Measurements from ENCODE around the gene HOXA6. TPM values are rescaled to one million over a fixed set of nuclear protein-coding genes. Genes with fewer than 3 reads are reported as not detected.

HOXA6 gene
- total RNA-seq, 1 donor from 2014 or later, result not detected

GRCh38 chr7:27137640-27138315 lies 9.8 kb downstream of the HOXA6 start:
- no peak for DNase-seq

DNA sequence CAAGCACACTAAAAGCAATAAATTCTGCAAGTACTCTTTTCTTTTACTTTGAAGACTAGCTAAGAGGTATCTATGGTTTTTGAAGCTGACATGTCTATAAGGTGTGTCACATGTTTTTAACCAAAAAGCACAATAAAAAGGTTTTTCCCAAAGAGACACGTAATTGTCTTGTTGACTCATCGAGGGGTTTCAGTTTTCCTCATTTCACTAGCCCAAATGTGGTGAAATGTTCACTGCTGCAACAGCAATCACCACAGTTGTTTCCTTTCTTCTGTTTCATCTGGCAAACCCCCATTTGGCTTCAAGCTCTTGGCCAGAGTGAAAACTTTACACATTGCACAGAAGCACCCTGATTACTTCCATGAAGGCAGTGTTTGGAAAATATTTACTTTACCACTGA lies 13.2 kb downstream of the HOXA6 start:
- DNase-seq, result no peak

- no peak for DNase-seq
Observed at GRCh38 chr7:27133409-27134231, 14.0 kb downstream of the HOXA6 start.

GRCh38 chr7:27132978-27133377 lies 14.6 kb downstream of the HOXA6 start:
- DNase-seq, result no peak

GRCh38 chr7:27132214-27132613 lies 15.4 kb downstream of the HOXA6 start:
- no peak for DNase-seq

GRCh38 chr7:27131390-27131819 lies 16.2 kb downstream of the HOXA6 start:
- no peak for DNase-seq

GRCh38 chr7:27130540-27131389 lies 16.8 kb downstream of the HOXA6 start, which contains the start of gene HOXA4:
TSS of gene HOXA4 (minus strand) at chr7:27130757. CDS start at chr7:27130733, 24 bp downstream.
- DNase-seq, result peak; percentile 93

DNA sequence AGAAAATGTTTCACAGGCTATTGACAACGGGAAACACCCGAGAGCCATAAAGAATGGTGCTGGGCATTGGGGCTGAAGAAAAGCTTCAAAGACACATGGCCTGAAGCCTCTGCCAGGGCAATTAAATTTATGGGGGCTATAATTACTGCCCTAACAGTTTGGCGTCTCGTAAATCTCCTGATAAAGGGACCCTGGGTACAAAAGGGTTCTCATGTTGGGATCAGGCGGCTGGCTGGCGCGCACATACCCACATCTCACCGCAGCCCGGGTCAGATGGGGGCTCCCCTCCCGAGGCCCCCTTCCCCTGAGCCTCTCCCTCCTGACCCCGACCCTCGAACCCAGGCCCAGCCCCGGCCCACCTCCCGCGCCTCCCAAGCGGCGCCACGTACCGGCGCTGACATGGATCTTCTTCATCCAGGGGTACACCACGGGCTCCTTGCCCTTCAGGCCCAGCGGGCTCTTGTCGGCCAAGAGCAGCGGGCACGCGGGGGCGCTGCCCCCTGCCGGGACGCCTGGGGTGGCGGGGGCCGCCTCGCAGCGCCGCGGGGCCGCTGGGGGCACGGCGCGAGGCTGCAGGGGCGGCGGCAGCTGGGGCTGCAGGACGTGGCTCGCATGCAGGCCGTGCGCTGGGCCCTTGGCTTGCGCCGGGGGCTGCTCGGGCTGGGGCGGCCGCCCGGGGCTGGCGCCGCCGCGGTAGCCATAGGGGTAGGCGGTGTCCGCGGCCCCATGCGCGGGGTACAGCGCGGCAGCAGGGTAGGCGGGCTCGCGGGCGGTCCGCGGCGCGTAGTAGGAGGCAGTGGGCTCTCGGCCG lies 17.6 kb downstream of the HOXA6 start:
- no peak for DNase-seq

DNA sequence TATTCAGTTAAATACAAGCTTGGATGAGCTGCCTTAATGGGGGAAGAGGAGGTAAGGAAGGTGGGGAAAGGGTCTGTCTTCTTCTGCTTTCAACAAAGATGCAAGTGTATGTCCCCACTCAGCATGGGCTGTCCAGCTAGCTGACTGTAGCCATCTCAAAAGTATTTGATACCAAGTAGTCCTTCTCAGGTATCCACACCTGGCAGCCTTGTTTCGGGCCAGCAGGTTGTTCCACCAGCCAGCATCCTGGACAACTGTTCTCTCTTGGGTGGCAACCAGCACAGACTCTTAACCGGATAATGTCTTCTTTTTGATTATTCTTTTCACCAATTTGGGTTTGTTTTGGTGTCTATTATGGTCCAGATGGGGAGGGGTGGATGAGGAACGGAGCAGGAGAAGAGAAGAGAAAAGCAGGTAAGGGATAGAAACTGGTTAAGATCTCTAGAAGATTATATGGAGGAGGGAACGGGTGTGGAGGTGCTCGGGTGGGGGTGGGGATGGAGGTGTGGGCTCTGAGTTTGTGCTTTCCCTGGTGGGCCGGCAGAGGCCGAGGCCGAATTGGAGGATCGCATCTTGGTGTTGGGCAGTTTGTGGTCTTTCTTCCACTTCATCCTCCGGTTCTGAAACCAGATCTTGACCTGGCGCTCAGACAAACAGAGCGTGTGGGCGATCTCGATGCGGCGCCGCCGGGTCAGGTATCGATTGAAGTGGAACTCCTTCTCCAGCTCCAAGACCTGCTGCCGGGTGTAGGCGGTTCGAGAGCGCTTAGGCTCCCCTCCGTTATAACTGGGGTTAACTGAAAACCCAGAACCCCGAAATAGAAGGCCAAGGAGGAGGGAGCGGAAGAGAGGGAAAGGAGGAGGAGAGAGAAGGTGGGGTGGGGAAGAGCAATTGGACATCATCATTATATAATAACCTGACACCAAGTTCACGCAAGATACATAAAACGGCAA lies 18.5 kb downstream of the HOXA6 start:
- no peak for DNase-seq

DNA sequence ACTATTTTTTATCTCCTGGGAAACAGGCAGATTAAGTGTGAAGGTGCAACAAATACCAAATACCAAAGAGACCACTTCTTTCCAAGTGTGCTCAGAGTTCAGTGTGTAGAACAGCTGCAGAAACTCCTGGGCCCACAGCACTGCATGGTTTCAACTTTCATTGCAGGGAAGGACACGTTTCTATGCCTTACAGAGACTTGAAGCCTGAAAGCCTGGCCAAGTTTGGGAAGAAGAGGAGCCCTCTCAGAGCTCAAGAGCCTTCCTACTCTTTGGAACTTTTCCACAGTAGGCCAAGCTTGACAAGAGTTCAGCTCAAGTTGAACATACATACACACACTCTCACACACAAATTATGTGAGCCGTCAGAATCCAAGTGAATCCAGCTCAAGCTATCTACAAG lies 19.5 kb downstream of the HOXA6 start:
- DNase-seq, result peak; percentile 92

DNA sequence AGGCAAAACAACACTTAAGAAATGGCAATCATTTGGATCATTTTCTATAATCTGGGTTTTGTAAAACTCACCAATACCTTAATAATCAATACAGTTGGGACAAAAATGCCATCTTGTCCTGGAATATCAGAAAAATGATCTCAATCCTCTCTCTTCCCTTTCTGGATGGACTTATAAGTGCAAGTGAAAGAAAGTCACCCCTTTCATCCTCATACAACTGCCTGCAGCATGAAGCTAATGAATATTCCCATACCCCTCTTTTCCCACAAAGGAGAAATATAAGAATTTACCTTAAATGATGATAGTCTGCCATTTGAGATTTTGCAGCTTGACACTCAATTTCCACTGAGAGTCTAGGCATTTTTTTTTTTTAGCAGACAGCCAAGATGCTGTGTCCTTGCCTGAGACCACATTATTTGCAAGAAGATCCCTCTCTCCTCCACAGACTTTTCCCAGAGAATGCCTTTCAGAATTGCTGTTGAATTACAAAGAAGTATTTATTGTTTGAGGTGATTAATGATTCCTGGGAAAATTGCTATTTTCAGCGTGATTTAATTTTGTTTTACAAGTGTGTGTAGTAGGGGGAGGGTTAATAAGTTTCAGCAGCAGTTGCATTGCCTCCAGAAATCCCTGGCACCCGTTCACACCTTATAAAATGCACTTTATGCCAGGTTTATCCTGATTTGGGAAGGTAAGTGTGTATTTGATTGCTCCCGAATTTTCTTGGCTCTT lies 20.8 kb downstream of the HOXA6 start:
- DNase-seq, result no peak

DNA sequence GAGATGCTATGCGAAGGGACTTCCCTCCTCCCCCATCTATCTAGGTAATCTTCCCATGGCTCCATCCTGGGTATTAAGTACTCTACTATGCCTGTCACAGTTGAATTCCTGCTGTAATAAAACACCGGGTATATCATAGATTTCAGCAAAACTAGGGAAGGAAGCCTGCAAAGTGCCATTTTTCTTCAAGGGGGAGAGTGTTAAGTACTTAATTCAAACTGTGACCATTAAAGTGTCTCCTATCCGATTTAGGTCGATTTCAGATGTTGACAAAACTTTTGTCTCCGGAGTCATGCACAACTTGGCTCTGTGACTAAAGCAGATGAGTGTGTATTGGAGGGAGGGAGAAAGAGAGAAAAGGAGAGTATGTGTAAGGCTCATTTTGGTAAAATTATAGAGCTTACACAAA lies 21.6 kb downstream of the HOXA6 start:
- DNase-seq, result no peak

DNA sequence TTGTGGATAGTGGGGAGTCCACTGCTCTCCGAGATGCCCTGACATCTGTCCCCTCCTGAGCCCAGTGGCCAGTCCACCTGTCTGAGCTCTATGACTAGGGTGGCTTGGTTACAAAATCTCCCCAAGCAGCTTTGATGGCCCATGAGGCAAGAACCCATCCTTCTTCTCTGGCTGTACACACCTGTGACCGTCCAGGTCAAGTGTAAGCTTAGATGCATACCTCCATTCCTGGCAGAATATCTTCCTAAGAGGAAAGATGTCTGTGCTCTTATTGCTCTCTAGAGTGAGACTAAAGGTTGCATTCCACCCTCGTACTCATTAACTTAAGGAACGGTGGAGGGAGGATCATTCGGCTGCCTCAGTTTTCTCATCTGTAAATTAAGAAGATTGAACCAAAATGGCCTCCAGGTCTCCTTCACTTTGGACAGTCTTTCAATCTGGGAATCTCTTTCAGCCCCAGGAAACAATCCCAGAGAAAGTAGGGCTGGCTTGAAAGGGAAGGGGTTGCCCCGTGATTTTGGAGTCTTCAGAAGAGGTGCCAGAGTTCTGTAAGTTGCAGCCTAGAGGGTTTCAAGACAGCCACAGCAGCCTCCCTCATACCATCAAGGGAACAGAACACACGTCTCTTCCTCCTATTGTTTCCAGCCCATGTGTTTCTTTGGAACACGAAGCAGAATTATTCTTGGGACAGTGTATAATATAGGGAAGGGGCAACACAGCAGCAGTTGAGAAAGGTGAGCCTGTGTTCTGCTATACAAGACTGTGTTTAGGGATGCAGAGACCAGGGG lies 22.5 kb downstream of the HOXA6 start:
- no peak for DNase-seq

GRCh38 chr7:27124096-27124901 lies 23.3 kb downstream of the HOXA6 start:
- no peak for DNase-seq

DNA sequence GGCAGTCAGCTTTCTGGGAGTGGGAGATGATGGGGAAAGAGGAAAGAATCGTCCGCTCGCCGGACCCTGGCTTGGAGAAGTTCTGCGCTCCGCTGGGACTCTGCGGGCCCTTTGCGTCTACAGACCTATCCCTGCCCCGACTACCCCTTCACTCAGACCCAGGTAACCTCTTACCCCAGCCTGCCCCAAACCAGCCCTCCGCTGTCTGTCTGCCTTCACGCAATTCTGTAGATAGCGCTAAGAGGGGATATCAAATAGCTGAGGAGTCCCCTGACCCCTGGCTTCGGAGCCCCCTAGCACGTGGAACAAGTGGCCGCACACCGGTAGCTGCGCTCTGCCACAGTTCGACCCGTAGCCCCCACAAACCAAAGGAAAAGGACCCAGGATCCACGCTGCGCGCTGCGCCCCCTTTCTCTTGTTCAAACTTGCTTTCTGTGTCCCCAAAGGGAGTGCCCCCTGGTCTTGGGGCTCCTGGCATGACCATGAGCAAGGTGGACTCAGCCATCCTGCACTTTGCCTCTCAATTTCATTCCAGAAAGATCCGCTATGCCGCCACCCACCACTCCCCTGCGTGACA lies 24.0 kb downstream of the HOXA6 start:
- no peak for DNase-seq

DNA sequence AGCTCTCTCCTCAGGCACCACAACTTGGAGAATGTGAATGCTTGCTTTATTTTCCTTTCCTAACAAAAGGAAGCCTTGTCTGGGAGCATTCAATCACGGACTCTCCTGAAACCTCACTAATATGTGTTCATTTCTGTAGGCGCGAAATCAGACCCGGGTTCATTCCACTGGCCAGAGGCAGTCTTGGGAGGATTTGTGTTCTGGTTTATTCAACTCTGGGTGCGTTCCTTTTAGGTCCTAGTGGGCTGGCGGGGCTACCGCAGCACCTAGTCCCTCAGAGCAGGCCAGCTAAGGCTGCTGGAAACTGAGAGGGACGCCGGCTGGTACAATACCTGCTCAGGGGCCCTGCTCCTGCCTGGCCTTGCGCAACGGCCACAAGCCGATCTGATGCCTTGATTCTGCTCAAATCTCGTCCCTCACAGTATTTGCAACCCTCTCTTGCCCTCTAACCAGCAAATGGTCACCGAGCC lies 24.5 kb downstream of the HOXA6 start:
- no peak for DNase-seq

DNA sequence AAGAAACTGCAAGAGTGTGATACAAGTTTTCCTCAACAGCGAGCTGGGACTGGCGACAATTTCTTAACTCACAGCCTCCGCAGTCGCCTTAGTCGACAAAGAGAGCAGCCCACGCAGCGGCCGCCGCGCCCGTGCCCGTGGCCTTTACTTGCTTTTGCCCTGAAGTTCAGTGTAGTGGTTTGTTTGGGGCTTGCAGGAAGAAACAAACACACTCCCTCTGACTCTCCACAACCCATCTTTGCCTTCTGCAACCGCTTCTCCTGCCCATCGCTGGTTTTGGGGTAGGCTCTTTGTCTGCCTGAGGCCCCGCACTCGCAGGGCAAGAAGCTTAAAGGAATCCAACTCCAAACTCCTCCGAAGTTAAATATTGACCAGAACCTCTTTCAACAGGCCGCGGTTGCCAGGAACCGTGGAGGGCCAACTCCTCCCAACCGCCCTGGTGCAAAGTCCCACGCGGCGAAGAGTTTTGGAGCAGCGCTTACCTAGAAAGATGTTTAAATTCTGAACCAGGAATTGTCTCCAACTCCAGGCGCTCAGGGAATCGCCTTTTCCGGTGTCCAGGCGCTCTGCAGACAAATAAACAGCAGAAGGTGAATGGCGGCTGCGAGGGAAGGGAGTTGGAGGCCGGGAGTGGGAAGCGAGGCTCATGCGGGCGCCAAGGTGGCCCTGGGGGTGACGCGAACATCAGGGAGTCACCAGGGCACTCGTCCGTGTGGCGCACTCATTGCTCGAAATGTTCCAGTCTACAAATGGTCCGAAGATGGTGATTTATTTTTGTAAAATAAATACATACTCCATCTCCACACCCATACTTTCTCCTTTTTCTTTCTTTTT lies 25.3 kb downstream of the HOXA6 start:
- DNase-seq, result no peak

Data from tongue (tissue), 2 donors.